ENCODE measurements around the gene GPR21.

DNA sequence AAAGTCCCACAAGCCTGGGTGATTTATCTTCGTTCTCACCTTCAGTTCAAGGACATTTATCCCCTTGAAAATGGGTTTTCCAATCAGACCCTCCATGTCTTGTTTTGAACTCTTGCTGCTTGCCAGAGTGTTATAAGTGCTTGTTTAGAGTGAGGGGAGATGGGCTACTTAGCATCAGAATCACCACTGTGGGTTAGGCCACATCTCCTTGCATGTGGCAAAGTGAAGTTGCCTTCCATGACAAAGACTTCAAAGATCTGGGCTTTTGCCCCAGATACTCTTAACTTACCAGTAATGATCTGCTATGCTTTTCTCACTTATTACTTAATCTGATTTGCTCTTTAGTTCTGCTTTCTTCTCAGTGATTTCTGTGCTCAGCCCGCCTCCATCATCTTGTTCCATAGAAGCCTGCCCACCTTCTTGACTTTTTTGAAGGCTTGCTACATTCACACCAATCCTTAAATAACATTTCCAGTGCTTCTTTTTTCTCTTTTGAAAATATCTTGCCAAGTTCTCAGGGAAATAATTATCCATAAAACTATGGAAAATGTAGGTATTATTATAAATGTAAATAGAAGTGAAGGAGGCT is 39.0 kb downstream of the GPR21 start:
- no peak for TF ChIP-seq CTCF (IDR thresholded peaks at IDR 0.05)
- no peak for TF ChIP-seq POLR2A (IDR thresholded peaks at IDR 0.05)

All from heart left ventricle (tissue), 13 donors.